ENCODE measurements around the gene RPL29.

The RPL29 gene

GRCh38 chr3:52025453-52025852, 29.8 kb upstream of the RPL29 start:
- no peak for DNase-seq (ENCODE audit: low read depth)

DNA sequence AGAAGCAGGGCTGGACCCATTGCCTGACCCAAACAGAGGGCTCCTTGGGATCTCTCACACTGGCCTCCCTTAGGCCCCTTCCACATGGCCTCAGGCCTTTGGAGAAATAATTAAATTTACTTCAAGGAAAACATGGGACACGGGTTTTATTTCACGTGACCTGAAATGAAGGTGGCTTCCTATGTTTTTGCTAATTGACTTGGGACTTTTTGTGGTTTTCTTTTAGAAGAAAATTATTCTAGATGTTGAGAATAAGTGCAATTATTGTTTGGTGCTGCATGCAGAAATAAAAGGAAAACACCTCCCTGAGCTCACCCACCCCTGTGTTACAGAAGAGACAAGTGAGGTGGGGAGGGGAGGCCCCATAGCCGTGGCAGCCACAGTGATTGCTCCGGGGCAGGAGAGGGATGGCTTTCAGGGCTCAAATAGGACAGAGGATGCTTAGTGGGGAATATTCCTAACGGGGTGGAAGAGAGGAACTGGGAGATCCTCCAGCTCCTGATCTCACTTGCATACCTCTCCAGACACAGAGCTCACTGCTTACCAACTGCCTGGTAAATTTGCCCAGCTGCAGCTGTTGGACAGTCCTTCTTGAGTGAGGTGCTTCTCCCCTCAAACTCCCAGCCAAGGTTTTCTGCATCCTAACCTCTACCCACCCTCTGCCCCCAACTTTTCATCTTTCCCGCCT, 29.2 kb upstream of the RPL29 start:
- no peak for DNase-seq (ENCODE audit: low read depth)

DNA sequence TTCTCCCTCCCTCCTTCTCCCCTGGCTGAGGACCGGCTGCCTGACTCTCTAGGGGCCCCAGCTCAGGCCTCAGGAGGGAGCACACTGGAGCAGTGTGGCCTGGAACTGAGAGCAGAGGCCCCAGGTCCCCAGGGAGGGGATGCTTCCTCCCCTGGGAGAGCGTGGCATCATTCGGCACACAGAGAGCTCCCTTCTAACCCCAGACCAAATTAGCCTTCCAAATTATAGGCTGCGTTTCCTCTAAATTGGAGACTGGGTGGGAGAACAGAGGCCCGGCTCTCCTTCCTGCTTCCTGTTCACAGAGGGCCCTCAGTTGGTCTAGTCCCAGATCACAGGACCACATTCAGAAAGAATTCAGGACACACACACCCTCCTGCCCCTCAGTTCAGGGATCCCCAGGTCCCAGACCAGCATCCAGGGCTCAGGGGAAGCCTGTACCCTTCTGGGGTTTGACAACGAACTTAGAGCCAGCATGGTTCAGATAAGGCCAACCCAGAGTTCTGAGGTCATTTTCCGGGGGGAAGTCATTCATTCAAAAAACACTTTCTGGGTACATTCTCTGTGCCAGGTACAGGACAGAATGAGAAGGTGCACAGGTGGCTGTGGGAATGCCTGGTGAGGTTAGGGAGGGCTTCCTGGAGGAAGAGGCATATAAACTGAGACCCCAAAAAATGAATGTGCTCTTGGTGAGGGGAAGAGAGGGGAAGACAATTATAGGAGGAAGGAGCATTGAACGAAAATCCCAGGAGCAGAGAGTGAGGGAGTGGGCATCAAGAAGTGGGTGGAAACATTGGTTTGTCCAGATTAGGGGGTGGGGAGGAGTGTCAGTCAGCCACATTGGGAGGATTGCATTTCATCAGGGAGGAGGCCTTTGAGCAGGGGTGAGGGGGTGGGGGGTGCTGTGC, 28.4 kb upstream of the RPL29 start:
- DNase-seq (ENCODE audit: low read depth) = no peak

DNA sequence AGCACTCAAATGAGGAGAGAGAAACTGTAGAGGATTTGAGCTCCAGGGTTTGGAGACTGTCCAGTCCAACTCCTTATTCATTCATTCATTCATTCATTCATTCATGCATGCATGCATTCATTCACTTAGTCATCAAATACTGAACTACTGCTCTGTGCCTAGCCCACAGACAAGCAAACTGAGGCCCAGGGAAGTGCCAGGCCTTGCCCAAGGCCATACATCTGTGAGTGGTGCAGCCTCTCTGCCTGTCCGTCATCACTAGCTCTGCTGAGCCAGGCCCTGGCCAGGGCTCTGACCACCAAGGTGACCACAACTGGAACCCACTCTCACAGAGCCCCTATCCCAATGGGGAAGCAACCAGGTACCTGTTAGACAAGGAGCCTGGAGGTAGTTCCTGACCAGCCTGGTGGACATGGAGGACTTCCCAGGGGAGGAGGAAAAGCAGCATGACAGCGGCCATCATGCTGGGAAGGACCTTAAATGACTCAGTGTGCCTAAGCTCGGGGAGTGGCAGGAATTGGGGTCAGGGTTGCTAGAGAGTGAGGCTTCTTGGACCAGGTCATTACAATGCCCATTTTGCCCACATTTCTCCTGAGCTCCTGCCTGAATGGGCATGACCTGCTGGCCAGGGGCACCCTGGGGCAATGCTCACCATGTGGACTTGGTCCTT, 27.5 kb upstream of the RPL29 start:
- DNase-seq (ENCODE audit: low read depth) = no peak

- no peak for DNase-seq (ENCODE audit: low read depth)
Observed at GRCh38 chr3:52022323-52023100, 26.8 kb upstream of the RPL29 start.

GRCh38 chr3:52021489-52022268, 26.0 kb upstream of the RPL29 start:
- DNase-seq (ENCODE audit: low read depth) = no peak

DNA sequence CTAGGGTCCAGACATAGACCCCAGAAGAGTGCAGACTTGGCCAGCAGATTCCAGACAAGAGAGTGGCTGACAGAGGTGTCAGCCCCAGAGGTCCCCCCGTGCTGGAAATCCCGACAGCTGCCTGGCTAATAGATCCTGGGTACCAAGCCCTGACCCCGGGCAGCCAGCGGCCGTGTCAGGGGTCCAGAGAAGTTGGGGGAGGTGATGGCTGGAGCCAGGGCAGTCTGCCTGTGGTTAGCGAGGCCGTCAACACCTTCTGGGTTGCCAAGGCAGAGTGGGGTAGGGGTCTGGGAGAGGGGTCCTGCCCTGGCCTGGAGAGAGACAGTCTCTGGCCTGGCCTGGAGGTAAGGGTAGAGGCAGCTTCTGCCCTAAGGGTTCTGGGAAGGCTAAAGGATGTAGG, 25.1 kb upstream of the RPL29 start:
- no peak for DNase-seq (ENCODE audit: low read depth)

- no peak for DNase-seq (ENCODE audit: low read depth)
Observed at GRCh38 chr3:52019352-52020080, 23.8 kb upstream of the RPL29 start.

GRCh38 chr3:52018319-52019000, 22.8 kb upstream of the RPL29 start:
- no peak for DNase-seq (ENCODE audit: low read depth)

- DNase-seq (ENCODE audit: low read depth) = no peak
Observed at GRCh38 chr3:52017586-52017985, 21.9 kb upstream of the RPL29 start.

- DNase-seq (ENCODE audit: low read depth) = no peak
Observed at GRCh38 chr3:52015438-52016228, 19.9 kb upstream of the RPL29 start.

DNA sequence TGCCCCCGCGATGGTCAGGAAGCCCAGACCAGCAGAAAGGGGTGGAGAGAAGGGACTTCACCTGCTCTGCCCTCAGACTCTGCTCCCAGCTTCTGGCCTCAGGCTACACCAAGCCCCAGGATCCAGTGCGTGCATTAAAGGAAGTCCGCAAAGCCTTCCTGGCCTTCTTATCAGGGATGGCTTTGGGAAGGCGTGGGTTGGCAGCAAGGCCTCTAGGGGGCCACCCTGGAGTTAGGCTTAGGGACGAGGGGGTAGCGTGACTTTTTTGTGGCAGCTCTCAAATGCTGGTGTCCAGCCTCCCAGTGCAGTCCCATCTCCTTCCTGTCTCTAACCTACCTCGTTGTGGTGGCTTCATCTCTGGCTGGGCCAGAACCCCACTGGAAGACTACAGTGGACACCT, 18.9 kb upstream of the RPL29 start:
- DNase-seq (ENCODE audit: low read depth) = no peak

DNA sequence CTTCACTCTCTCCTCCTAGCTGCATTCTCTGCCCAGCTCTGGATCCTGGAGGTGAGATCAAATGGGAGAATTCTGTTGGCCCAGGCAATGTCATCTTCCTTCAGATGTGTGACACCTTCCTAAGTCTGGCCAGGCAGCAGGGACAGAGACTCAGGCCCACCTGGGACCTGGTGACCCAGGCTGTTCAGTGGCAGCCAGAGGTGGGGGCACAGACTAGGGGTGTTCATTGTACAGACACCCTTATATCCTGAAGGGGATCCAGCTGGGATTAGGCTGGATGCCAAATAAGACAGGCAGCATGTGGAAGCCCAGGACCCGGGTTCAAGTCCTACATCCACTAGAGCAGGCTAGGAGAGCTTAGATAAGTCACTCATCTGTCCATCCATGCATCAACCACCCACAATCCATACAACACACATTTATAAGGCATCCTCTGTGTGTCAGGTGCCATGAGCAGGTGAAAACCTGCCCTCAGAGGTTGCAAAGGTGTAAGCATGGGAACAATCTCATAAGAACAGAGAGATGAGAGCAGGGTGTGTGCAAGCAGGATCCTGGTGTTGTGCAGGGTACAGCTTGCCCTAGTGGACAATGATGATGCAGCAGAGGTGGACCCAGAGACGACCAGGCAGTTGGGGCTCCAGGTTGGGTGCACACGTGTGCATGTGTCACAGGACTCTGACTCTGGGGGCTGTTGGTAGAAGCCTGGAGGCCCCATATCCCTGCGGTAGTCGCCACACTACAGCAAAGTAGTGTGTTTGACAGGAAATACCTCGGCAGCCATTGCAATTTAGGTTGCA, 18.3 kb upstream of the RPL29 start:
- no peak for DNase-seq (ENCODE audit: low read depth)

GRCh38 chr3:52012699-52013098, 17.0 kb upstream of the RPL29 start:
- DNase-seq (ENCODE audit: low read depth) = no peak

- DNase-seq (ENCODE audit: low read depth) = no peak
Observed at GRCh38 chr3:52010431-52010830, 14.7 kb upstream of the RPL29 start.

DNA sequence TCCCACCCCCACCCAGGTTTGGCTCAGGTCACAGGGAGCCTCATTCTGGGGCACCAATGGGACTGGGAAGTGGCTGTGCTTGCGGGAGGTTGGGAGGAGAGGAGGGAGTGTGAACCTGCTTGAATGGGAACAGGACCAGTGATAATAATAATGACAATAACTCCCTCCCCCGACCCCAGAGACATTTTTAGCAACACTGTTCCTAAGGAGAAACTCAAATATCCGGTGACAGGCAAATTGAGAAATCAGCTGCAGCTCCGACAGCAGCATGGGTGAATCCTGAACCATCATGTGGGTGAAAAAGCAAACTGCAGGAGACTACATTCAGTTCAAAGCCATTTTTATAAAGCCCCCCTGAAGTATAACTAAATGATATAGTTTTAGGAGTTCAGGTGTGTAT, 11.6 kb upstream of the RPL29 start:
- no peak for DNase-seq (ENCODE audit: low read depth)

DNA sequence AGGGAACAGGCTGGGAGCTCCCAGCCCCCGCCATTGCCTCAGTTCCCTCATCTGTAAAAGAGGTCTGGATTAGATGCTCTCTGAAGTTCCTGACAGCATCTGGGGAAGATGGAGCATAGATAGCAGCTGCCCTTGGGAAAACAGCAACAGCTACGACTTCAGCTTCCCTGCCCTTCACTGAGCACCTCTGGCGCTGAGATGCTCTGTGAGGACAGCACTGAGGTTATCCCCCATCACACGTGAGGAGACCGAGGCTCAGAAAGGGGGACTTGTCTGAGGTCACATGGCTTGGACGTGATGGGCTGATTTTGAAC, 11.1 kb upstream of the RPL29 start:
- DNase-seq (ENCODE audit: low read depth) = no peak

- DNase-seq (ENCODE audit: low read depth) = no peak
Observed at GRCh38 chr3:52006017-52006819, 10.5 kb upstream of the RPL29 start.
